ENCODE results near the gene ACTG1.
"Not testable (repeated sequence)": the region's sequence is repeated elsewhere in the genome, so short reads cannot be mapped to it uniquely, and the experiment has no call there.

ACTG1 gene

DNA sequence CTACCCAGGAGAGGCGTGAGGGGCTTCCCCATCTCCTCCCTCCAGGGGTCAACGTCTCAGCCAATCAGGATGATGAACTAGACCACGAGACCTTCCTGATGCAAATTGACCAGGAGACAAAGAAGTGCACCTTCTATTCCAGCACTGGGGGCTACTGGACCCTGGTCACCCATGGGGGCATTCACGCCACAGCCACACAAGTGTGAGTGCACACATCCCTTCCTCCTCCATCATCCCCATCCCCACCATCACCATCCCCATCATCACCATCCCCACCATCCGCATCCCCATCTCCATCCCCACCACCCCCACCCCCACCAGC lies 22.4 kb upstream of the ACTG1 start:
- peaks cover 6% of the 10 kb centered on the region for H3K4me1 ChIP-seq (ENCODE audit: insufficient read depth, insufficient read length)
- no peaks in the 10 kb centered on the region for H3K9me3 ChIP-seq (ENCODE audit: insufficient read depth, low read length)
- no peak overlapping the region for H3K4me3 ChIP-seq (ENCODE audit: insufficient read length, low read depth)
- peaks cover 29% of the 10 kb centered on the region for H3K36me3 ChIP-seq (ENCODE audit: insufficient read depth, insufficient read length, low read length)
- TF ChIP-seq SUZ12 (IDR thresholded peaks at IDR 0.05; ENCODE audit: extremely low read depth, insufficient read depth, insufficient read length), result no peak
- TF ChIP-seq YY1 (IDR thresholded peaks at IDR 0.05; ENCODE audit: insufficient read depth, insufficient read length), result no peak
- no peak for TF ChIP-seq ZNF274 (IDR thresholded peaks at IDR 0.05; ENCODE audit: low read depth, low read length)
- peaks cover 10% of the 10 kb centered on the region for H3K27me3 ChIP-seq (ENCODE audit: insufficient read depth, insufficient read length)
- H3K9ac ChIP-seq (ENCODE audit: insufficient read length, low read depth), result no peak overlapping the region
- no peak for DNase-seq (ENCODE audit: low read depth, low spot score)

DNA sequence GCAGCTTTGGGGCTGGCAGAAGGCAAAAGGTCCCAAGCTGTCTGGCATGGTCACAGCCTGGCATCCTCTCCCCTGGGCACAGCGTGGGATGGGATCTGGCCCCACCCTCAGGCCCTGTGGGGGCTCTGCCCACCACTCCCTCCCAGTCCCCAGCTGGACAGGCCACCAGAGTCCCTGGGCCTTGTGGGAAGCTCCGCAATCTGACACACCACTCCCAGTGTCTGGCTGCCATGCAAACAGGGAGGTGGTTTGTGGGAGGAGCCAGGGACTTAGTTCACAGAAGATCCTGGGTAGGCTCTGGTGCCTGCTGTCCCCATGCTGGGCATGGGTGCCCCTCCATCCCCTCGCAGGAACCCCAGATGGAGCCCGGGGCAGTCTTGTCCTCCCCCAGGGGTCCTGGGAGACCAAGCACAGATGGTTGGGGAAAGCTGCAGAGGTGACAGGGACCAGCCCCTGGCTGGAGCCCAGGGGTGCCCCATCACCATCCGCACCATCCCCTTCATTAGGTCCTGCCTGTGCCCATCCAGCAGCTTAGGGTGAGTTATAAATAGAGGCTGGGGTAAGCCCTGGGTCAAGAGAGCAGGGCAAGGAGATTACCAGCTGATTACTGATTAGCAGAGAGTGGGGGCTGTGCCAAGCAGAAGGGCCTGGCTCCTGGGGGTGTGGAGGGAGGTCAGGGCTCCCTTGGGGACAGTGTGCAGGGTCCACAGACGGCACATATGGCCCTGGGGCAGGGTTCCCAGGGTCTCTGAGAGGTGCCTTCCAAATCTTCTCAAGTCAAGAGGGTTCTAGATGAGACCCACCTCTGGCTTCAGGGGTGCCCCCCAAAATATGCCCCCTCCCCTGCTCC lies 21.8 kb upstream of the ACTG1 start:
- peaks cover 6% of the 10 kb centered on the region for H3K4me1 ChIP-seq (ENCODE audit: insufficient read depth, insufficient read length)
- TF ChIP-seq ZNF274 (IDR thresholded peaks at IDR 0.05; ENCODE audit: low read depth, low read length), result no peak
- no peak for TF ChIP-seq YY1 (IDR thresholded peaks at IDR 0.05; ENCODE audit: insufficient read depth, insufficient read length)
- no peak for TF ChIP-seq SUZ12 (IDR thresholded peaks at IDR 0.05; ENCODE audit: extremely low read depth, insufficient read depth, insufficient read length)
- peaks cover 13% of the 10 kb centered on the region for H3K27me3 ChIP-seq (ENCODE audit: insufficient read depth, insufficient read length)
- DNase-seq (ENCODE audit: low read depth, low spot score), result no peak
- H3K4me3 ChIP-seq (ENCODE audit: insufficient read length, low read depth), result no peak overlapping the region
- no peak overlapping the region for H3K9ac ChIP-seq (ENCODE audit: insufficient read length, low read depth)
- H3K36me3 ChIP-seq (ENCODE audit: insufficient read depth, insufficient read length, low read length), result peaks cover 23% of the 10 kb centered on the region
- no peaks in the 10 kb centered on the region for H3K9me3 ChIP-seq (ENCODE audit: insufficient read depth, low read length)

DNA sequence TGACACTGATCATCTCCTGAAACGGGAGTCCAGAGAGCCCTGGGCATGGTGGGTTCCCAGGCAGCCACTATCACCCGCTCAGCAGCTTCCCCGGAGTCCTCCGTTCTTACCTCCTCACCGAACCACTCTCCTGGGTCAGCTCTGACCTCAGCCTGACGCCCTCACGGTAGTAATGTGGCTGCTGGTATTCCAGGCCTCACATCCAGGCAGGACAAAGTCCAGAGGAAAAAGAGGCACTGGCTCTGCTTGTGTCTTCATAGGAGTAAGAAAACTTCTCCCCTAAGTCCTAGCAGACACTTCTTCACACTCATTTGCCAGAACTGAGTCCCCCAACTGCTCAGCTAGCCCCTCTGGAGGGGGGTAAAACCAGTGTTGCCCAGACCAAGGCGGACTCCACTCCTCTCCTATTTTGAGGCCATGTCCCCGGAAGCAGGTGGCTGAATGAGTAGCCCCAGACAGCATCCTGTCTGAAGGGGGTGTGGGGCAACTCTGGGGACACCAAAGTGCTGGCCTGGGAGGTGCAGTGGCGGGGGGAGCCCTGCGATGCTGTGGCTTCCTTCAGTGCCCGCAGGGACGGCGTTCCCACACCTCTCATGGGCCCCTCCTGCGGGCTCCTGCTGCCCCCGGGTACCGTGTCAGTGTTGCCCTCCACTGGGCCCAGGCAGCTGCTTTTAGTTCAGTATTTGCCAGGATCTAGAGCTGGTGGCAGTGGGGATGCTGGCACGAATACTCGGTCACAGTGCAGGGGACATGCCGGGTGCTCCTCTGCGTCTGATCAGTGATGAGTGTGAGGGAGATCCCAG lies 20.9 kb upstream of the ACTG1 start:
- Histone ChIP-seq H3K9me3 (ENCODE audit: insufficient read depth, low read length) (no peaks in the 10 kb centered on the region), H3K4me1 (ENCODE audit: insufficient read depth, insufficient read length) (peaks cover 8% of the 10 kb centered on the region), H3K27me3 (ENCODE audit: insufficient read depth, insufficient read length) (peaks cover 21% of the 10 kb centered on the region), H3K9ac (ENCODE audit: insufficient read length, low read depth) (no peak overlapping the region), H3K4me3 (ENCODE audit: insufficient read length, low read depth) (no peak overlapping the region), H3K36me3 (ENCODE audit: insufficient read depth, insufficient read length, low read length) (peaks cover 15% of the 10 kb centered on the region)
- DNase-seq (ENCODE audit: low read depth, low spot score), result no peak
- no peak for TF ChIP-seq ZNF274 (IDR thresholded peaks at IDR 0.05; ENCODE audit: low read depth, low read length)
- TF ChIP-seq YY1 (IDR thresholded peaks at IDR 0.05; ENCODE audit: insufficient read depth, insufficient read length), result no peak
- TF ChIP-seq SUZ12 (IDR thresholded peaks at IDR 0.05; ENCODE audit: extremely low read depth, insufficient read depth, insufficient read length), result no peak

DNA sequence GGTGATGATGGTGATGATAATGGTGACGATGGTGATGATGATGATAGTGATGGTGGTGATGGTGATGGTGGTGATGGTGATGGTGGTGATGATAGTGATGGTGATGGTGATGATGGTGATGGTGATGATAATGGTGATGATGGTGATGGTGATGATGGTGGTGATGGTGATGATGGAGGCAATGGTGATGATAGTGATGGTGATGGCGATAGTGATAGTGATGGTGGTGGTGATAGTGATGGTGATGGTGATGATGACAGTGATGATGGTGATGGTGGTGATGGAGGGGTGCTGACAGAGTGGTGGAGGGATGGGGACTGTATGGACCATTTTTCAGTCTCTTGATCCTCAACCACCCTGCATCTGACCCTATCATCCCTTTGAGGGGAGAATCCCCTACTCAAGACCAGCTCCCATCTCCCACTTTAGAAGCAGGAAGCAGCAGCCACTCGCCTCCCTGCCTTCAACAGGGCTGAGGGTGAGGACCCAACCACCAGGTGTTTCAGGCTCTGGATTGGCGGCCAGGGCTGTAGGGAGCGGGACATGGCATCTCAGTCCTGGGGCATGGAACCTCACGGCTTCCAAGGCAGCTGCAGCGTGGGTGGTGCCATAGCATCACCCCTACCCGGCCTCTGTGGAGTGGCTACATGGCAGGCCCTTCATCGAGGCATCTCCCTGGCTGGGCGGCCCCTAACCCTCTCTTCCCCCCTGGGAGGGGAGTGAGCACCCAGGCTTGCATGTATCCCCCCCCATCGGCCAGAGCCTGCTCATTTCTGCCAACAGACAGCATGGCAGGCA lies 20.1 kb upstream of the ACTG1 start:
- peaks cover 6% of the 10 kb centered on the region for H3K36me3 ChIP-seq (ENCODE audit: insufficient read depth, insufficient read length, low read length)
- no peaks in the 10 kb centered on the region for H3K9me3 ChIP-seq (ENCODE audit: insufficient read depth, low read length)
- no peak for DNase-seq (ENCODE audit: low read depth, low spot score)
- peaks cover 8% of the 10 kb centered on the region for H3K4me1 ChIP-seq (ENCODE audit: insufficient read depth, insufficient read length)
- no peak overlapping the region for H3K9ac ChIP-seq (ENCODE audit: insufficient read length, low read depth)
- TF ChIP-seq SUZ12 (IDR thresholded peaks at IDR 0.05; ENCODE audit: extremely low read depth, insufficient read depth, insufficient read length), result no peak
- no peak for TF ChIP-seq ZNF274 (IDR thresholded peaks at IDR 0.05; ENCODE audit: low read depth, low read length)
- no peak for TF ChIP-seq YY1 (IDR thresholded peaks at IDR 0.05; ENCODE audit: insufficient read depth, insufficient read length)
- no peak overlapping the region for H3K4me3 ChIP-seq (ENCODE audit: insufficient read length, low read depth)
- H3K27me3 ChIP-seq (ENCODE audit: insufficient read depth, insufficient read length), result peaks cover 25% of the 10 kb centered on the region

DNA sequence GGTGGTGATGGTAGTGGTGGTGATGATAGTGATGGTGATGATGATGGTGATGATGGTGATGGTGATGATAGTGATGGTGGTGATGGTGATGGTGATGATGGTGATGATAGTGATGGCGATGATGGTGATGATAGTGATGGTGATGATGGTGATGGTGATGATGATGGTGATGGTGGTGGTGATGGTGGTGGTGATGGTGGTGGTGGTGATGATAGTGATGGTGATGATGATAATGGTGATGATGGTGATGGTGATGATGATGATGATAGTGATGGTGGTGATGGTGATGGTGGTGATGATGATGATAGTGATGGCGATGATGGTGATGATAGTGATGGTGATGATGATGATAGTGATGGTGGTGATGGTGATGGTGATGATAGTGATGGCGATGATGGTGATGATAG lies 19.4 kb upstream of the ACTG1 start:
- H3K9me3 ChIP-seq (ENCODE audit: insufficient read depth, low read length); H3K36me3 ChIP-seq (ENCODE audit: insufficient read depth, insufficient read length, low read length); H3K4me1 ChIP-seq (ENCODE audit: insufficient read depth, insufficient read length); DNase-seq (ENCODE audit: low read depth, low spot score); H3K9ac ChIP-seq (ENCODE audit: insufficient read length, low read depth); H3K4me3 ChIP-seq (ENCODE audit: insufficient read length, low read depth): not testable (repeated sequence)
- H3K27me3 ChIP-seq (ENCODE audit: insufficient read depth, insufficient read length), result peaks cover 31% of the 10 kb centered on the region

DNA sequence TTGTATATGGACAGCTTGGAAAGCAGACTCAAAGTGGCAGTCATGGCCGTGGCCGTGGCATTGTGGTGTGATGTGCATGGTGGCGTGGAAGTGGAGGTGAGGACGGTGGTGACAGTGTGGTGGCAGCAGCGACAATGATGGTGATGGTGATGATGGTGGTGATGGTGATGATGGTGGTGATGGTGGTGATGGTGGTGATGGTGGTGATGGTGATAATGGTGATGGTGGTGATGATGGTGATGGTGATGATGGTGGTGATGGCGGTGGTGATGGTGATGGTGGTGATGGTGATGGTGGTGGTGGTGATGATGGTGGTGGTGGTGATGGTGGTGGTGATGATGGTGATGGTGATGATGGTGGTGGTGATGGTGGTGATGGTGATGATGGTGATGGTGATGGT lies 18.4 kb upstream of the ACTG1 start:
- H3K4me1 ChIP-seq (ENCODE audit: insufficient read depth, insufficient read length); DNase-seq (ENCODE audit: low read depth, low spot score); H3K9ac ChIP-seq (ENCODE audit: insufficient read length, low read depth); H3K9me3 ChIP-seq (ENCODE audit: insufficient read depth, low read length); H3K4me3 ChIP-seq (ENCODE audit: insufficient read length, low read depth); H3K36me3 ChIP-seq (ENCODE audit: insufficient read depth, insufficient read length, low read length): not testable (repeated sequence)
- H3K27me3 ChIP-seq (ENCODE audit: insufficient read depth, insufficient read length), result peaks cover 36% of the 10 kb centered on the region

DNA sequence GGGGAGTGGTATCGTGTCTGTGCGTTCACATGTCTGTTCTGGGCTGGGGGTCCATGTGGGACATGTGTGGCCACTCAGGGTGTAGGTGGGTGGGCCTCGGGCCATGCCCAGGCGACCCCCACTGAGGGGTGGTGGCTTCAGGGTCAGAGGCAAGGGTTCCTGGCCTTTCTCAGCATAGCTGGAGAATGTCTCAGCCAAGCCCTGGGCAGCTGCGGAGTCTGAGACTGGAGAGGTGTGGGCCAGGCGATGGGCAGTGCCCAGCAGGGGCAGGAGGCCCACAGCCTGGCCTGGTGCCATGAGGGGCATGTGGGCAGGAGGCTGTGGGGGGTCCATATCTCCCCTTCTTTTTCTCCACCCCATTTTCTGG lies 16.8 kb upstream of the ACTG1 start:
- Histone ChIP-seq H3K4me3 (ENCODE audit: insufficient read length, low read depth) (no peak overlapping the region), H3K9ac (ENCODE audit: insufficient read length, low read depth) (no peak overlapping the region), H3K27me3 (ENCODE audit: insufficient read depth, insufficient read length) (peaks cover 38% of the 10 kb centered on the region), H3K4me1 (ENCODE audit: insufficient read depth, insufficient read length) (peaks cover 13% of the 10 kb centered on the region), H3K9me3 (ENCODE audit: insufficient read depth, low read length) (no peaks in the 10 kb centered on the region), H3K36me3 (ENCODE audit: insufficient read depth, insufficient read length, low read length) (no peaks in the 10 kb centered on the region)
- TF ChIP-seq ZNF274 (IDR thresholded peaks at IDR 0.05; ENCODE audit: low read depth, low read length) (no peak), YY1 (IDR thresholded peaks at IDR 0.05; ENCODE audit: insufficient read depth, insufficient read length) (no peak), SUZ12 (IDR thresholded peaks at IDR 0.05; ENCODE audit: extremely low read depth, insufficient read depth, insufficient read length) (no peak)
- no peak for DNase-seq (ENCODE audit: low read depth, low spot score)

All from NT2/D1 (cell line).